ENCODE results near the gene KCNMB3.
A peak's percentile ranks its signal among the peaks of the same experiment; 100 is the strongest.
"Not testable (repeated sequence)": the region's sequence is repeated elsewhere in the genome, so short reads cannot be mapped to it uniquely, and the experiment has no call there.

Gene KCNMB3

DNA sequence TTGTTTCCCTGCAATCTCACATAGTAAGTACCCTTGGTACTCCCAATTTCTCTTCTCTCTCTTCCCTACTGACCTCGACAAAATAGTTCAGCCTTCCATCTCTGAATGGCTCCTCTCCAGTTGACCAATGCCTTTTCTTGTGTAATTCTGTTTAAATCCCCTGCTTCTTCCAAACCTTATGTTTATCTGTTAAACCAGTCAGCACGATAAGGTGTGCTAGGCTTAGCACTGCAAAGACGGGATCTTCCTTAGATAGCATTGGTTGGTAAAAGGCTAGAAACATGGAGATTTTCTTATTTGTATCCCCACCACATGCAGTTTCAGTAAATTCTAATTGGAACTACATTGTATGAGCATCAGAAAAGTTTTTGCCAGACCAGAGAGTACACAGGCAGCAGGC is 25.8 kb upstream of the KCNMB3 start:
- TF ChIP-seq, protein P1, sequence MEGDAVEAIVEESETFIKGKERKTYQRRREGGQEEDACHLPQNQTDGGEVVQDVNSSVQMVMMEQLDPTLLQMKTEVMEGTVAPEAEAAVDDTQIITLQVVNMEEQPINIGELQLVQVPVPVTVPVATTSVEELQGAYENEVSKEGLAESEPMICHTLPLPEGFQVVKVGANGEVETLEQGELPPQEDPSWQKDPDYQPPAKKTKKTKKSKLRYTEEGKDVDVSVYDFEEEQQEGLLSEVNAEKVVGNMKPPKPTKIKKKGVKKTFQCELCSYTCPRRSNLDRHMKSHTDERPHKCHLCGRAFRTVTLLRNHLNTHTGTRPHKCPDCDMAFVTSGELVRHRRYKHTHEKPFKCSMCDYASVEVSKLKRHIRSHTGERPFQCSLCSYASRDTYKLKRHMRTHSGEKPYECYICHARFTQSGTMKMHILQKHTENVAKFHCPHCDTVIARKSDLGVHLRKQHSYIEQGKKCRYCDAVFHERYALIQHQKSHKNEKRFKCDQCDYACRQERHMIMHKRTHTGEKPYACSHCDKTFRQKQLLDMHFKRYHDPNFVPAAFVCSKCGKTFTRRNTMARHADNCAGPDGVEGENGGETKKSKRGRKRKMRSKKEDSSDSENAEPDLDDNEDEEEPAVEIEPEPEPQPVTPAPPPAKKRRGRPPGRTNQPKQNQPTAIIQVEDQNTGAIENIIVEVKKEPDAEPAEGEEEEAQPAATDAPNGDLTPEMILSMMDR (IDR thresholded peaks at IDR 0.05; ENCODE audit: control insufficient read depth, insufficient read depth, low read depth, low read length, missing control alignments) = no peak
- H3K4me3 ChIP-seq (ENCODE audit: control insufficient read depth, low read depth, low read length) = no peak overlapping the region
- no peak for DNase-seq (ENCODE audit: low read depth)

DNA sequence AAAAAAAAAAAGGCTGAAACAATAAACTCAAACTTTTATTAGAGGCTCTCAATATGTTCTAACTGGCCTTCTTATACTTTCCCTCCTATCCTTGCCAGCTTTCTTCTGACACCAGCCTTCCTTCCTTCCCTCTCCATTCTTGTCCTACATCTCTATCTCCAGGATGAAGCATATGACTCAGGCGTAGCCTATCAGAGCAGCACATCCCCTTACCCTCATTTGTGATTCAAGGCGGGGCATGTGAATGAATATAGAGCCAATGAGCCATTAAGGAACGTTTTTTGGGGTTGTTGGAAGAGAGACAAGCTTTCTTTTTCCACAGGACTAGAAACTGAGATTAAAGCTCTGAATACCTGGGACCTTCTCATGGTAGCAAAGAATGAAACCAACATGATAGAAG is 25.1 kb upstream of the KCNMB3 start:
- no peak for DNase-seq (ENCODE audit: low read depth)
- TF ChIP-seq, protein P1 (IDR thresholded peaks at IDR 0.05; ENCODE audit: control insufficient read depth, insufficient read depth, low read depth, low read length, missing control alignments) = no peak
- no peak overlapping the region for H3K4me3 ChIP-seq (ENCODE audit: control insufficient read depth, low read depth, low read length)

DNA sequence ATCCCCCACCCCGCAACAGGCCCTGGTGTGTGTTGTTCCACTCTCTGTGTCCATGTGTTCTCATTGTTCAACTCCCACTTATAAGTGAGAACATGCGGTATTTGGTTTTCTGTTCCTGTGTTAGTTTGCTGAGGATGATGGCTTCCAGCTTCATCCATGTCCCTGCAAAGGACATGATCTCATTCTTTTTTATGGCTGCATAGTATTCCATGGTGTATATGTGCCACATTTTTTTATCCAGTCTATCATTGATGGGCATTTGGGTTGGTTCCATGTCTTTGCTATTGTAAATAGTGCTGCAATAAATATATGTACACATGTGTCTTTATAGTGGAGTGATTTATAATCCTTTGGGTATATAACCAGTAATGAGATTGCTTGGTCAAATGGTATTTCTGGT is 23.5 kb upstream of the KCNMB3 start:
- H3K4me3 ChIP-seq (ENCODE audit: control insufficient read depth, low read depth, low read length); DNase-seq (ENCODE audit: low read depth): not testable (repeated sequence)

DNA sequence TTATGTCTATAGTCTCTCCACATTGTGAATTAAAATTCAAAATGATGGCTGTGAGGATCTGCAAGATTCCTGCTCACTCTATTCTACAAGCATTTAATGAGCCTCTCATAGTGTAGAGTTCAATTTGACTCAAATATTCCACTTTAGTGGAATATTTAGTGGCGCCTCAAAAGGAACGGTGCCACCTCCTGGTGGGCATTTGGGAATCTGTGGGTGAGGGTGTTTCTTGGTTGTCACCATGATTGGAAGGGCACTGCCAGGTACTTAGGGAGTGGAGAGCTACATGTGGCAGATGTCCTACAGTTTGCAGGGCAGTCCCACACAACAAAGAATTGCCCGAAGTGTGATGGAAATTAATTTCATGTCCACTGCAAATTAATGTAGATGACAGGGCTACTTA is 21.5 kb upstream of the KCNMB3 start:
- TF ChIP-seq, protein P1 (IDR thresholded peaks at IDR 0.05; ENCODE audit: control insufficient read depth, insufficient read depth, low read depth, low read length, missing control alignments) = peak; percentile 44
- DNase-seq (ENCODE audit: low read depth) = no peak
- no peak overlapping the region for H3K4me3 ChIP-seq (ENCODE audit: control insufficient read depth, low read depth, low read length)

DNA sequence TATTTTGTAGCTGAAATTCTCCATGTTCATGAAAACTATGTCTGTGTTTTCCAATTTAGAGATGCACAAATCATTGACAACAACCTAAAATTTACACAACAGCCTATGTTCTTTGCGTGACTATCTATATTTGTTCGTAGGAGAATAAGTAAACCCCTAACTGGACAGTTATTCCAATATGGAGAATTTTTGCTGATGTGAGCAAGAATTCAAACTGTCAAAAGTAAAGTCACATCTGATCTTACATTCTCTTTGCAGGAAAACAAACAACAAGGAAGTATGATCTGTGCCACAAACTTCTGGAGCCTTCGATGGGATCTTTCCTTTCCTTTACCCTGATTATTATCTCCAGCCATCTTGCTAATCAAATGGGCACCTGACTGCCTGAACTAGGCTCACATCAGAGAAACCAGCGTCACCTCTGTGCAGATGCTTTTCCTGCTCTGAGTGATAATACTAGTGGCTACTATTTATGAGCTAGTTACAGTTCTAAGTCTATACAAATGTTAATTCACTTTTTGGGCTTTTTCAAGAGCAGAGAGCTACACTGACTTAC is 18.3 kb upstream of the KCNMB3 start:
- DNase-seq (ENCODE audit: low read depth) = no peak
- TF ChIP-seq, protein P1 (IDR thresholded peaks at IDR 0.05; ENCODE audit: control insufficient read depth, insufficient read depth, low read depth, low read length, missing control alignments) = no peak
- H3K4me3 ChIP-seq (ENCODE audit: control insufficient read depth, low read depth, low read length) = no peak overlapping the region

DNA sequence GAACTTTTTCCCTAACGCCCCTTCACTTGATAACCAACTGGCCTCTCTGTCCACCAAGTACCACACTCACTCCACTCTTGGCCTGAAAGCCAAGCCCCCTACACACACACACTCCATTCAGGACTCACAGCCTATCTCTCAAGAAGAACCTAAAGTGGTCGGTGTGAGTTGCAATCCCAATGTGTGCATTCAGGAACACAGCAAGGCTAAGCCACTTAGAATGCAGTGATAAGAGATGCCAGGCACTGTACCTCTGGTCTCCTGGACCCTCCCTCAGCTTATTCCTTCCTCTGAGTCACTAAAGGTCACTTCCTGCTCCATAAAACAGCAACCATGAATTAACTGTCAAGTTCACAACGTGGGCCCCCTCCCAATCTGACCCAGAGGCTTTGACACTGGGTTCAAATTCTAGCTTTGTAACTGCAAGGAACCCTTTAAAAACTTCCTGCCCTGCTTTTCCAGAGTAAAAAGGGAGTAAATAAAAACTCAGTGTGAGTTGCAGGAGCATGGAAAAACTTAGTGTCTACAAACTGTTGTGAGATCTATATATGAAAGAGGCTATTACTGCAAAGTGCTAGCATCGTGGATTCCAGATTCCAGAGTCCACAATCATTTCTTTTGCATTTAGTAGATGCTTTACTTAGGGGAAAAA is 17.6 kb upstream of the KCNMB3 start:
- no peak for DNase-seq (ENCODE audit: low read depth)
- TF ChIP-seq, protein P1 (IDR thresholded peaks at IDR 0.05; ENCODE audit: control insufficient read depth, insufficient read depth, low read depth, low read length, missing control alignments) = no peak
- H3K4me3 ChIP-seq (ENCODE audit: control insufficient read depth, low read depth, low read length) = no peak overlapping the region

DNA sequence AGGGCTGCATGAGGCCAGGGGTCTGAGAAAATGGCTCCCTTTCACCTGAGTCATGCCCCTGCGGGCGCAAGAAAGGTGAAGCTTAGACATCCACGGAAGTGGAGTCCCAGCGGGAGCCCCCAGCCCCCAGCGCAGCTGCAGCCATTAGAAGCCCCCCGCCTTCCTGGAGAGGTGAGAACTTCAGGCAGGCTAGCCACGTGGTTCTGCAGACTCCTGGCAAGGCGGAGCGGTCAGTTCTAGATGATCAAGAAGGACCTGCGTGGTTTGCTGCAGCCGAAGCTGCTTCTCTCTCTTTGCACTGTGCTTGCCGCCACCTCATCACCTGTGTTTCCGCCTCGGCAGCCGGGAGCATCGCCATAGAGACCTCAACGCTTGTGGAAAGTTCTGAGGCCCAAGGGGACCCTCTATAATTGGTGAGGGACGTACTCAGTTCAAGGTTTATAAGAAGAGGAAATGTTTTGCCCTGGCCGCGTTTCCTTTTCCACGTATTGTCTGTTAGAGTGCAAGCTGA is 15.8 kb upstream of the KCNMB3 start:
- TF ChIP-seq, protein P1 (IDR thresholded peaks at IDR 0.05; ENCODE audit: control insufficient read depth, insufficient read depth, low read depth, low read length, missing control alignments) = no peak
- DNase-seq (ENCODE audit: low read depth) = no peak
- no peak overlapping the region for H3K4me3 ChIP-seq (ENCODE audit: control insufficient read depth, low read depth, low read length)
